Stimulated activated CD4-positive, alpha-beta T cell treated with anti-CD3 and anti-CD28 coated beads, Interleukin-15, amount 100 ng/mL, for 1 hour (primary cell): ENCODE data around the gene ASPDH.

Experiments used
- DNase-seq, 2 donors: peaks; one replicate each; pipeline ENCODE4 v3.0.0-alpha.2; 2020; ENCODE audit warnings: low read depth in 1 of 2, low spot score in 1 of 2

Gene ASPDH

GRCh38 chr19:50498219-50499056 is 15.3 kb downstream of the ASPDH start:
- no peak for DNase-seq

- no peak for DNase-seq
Observed at GRCh38 chr19:50497022-50497405, 16.7 kb downstream of the ASPDH start.

GRCh38 chr19:50496189-50497021 is 17.3 kb downstream of the ASPDH start:
- no peak for DNase-seq

GRCh38 chr19:50495020-50495531 is 18.6 kb downstream of the ASPDH start:
- DNase-seq: no peak

GRCh38 chr19:50494186-50495019 is 19.3 kb downstream of the ASPDH start:
- no peak for DNase-seq

GRCh38 chr19:50493171-50493570 is 20.5 kb downstream of the ASPDH start:
- DNase-seq: no peak

- no peak for DNase-seq
Observed at GRCh38 chr19:50492303-50493052, 21.2 kb downstream of the ASPDH start.

- no peak for DNase-seq
Observed at GRCh38 chr19:50490991-50491472, 22.7 kb downstream of the ASPDH start.

GRCh38 chr19:50490411-50490811 is 23.3 kb downstream of the ASPDH start:
- no peak for DNase-seq

GRCh38 chr19:50489461-50490011 is 24.2 kb downstream of the ASPDH start:
- no peak for DNase-seq

- DNase-seq: no peak
Observed at GRCh38 chr19:50488389-50489194, 25.1 kb downstream of the ASPDH start.

- DNase-seq: peak in 1 of 2 donors; percentile 45
Observed at GRCh38 chr19:50486823-50487515, 26.7 kb downstream of the ASPDH start.

- DNase-seq: no peak
Observed at GRCh38 chr19:50485284-50485955, 28.3 kb downstream of the ASPDH start.

GRCh38 chr19:50482916-50483315 is 30.8 kb downstream of the ASPDH start:
- no peak for DNase-seq

GRCh38 chr19:50482271-50482855 is 31.4 kb downstream of the ASPDH start:
- DNase-seq: no peak

GRCh38 chr19:50481351-50482149 is 32.2 kb downstream of the ASPDH start:
- DNase-seq: no peak
